ENCODE data around the gene LIFR.

The LIFR gene

DNA sequence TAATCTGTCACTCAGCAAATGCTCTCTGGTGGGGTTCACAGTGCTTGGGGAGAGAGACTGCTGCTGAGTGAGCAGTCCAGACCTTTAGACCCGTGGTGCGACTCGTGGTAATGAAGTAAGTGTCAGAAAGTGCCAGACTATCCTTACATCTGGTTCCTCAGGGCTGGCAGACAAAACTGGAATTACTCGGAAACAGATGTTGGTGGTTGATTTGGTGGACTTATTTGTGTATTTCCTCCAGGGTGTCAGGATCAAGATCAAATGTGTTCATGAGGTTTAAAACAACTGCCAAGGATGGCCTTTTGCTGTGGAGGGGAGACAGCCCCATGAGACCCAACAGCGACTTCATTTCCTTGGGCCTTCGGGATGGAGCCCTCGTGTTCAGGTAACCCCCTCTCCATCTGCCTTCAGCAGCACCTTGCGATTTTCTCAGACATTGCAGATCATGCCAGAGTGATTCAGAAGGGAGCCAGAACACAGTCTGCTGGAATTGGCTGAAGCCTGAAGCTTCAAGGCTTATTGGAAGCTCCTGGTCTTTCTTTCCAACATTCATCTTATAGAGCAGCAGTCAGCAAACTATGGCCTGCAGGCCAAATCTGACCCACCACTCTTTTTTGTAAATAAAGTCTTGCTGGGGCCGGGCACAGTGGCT, 105.2 kb downstream of the LIFR start:
- H3K36me3 Mint-ChIP-seq (ENCODE audit: low read depth) = no peaks in the 10 kb centered on the region
- peaks cover 42% of the 10 kb centered on the region for H3K4me1 Mint-ChIP-seq
- H3K27me3 Mint-ChIP-seq (ENCODE audit: low read depth) = peaks cover 4% of the 10 kb centered on the region
- TF ChIP-seq CTCF (IDR thresholded peaks at IDR 0.05; ENCODE audit: unreplicated experiment in 3 of 3) = no peak
- H3K4me3 Mint-ChIP-seq = no peak overlapping the region
- peak overlapping the region in 1 of 3 experiments; percentile 13 for H3K27ac Mint-ChIP-seq
- no peaks in the 10 kb centered on the region for H3K9me3 Mint-ChIP-seq

GRCh38 chr5:38450627-38451026, 105.8 kb downstream of the LIFR start:
- Mint-ChIP-seq H3K9me3 (no peaks in the 10 kb centered on the region), H3K27me3 (ENCODE audit: low read depth) (peaks cover 4% of the 10 kb centered on the region)

GRCh38 chr5:38448568-38449350, 107.7 kb downstream of the LIFR start:
- TF ChIP-seq CTCF (IDR thresholded peaks at IDR 0.05; ENCODE audit: unreplicated experiment in 3 of 3) = no peak
- Mint-ChIP-seq H3K4me3 (no peak overlapping the region), H3K9me3 (no peaks in the 10 kb centered on the region), H3K4me1 (peaks cover 59% of the 10 kb centered on the region), H3K27ac (peak overlapping the region in 2 of 3 experiments; percentile 4 to 12), H3K27me3 (ENCODE audit: low read depth) (peaks cover 4% of the 10 kb centered on the region), H3K36me3 (ENCODE audit: low read depth) (no peaks in the 10 kb centered on the region)

More at GRCh38 chr5:38450627-38451026, 105.8 kb downstream of the LIFR start:
- Mint-ChIP-seq H3K36me3 (ENCODE audit: low read depth) (no peaks in the 10 kb centered on the region), H3K27ac (peak overlapping the region in 1 of 3 experiments; percentile 13), H3K4me3 (no peak overlapping the region), H3K4me1 (peaks cover 45% of the 10 kb centered on the region)
- TF ChIP-seq CTCF (IDR thresholded peaks at IDR 0.05; ENCODE audit: unreplicated experiment in 3 of 3) = no peak

GRCh38 chr5:38447786-38448185, 108.7 kb downstream of the LIFR start:
- Mint-ChIP-seq H3K4me3 (no peak overlapping the region), H3K27ac (peak overlapping the region in 2 of 3 experiments; percentile 4 to 12), H3K4me1 (peaks cover 59% of the 10 kb centered on the region), H3K9me3 (no peaks in the 10 kb centered on the region), H3K27me3 (ENCODE audit: low read depth) (peaks cover 4% of the 10 kb centered on the region), H3K36me3 (ENCODE audit: low read depth) (no peaks in the 10 kb centered on the region)
- no peak for TF ChIP-seq CTCF (IDR thresholded peaks at IDR 0.05; ENCODE audit: unreplicated experiment in 3 of 3)

- Mint-ChIP-seq H3K4me1 (peaks cover 59% of the 10 kb centered on the region), H3K9me3 (no peaks in the 10 kb centered on the region)
These were observed 109.4 kb downstream of the LIFR start for GRCh38 chr5:38447056-38447455.

More at GRCh38 chr5:38447056-38447455, 109.4 kb downstream of the LIFR start:
- Mint-ChIP-seq H3K27ac (peak overlapping the region in 2 of 3 experiments; percentile 67 to 70), H3K27me3 (ENCODE audit: low read depth) (peaks cover 4% of the 10 kb centered on the region), H3K36me3 (ENCODE audit: low read depth) (no peaks in the 10 kb centered on the region), H3K4me3 (peak overlapping the region in 1 of 3 experiments; percentile 25)
- no peak for TF ChIP-seq CTCF (IDR thresholded peaks at IDR 0.05; ENCODE audit: unreplicated experiment in 3 of 3)
